Progenitor cell of endocrine pancreas (in vitro differentiated cells): ENCODE data around the gene BTD. TPM values are rescaled to one million over a fixed set of nuclear protein-coding genes. Genes with fewer than 3 reads are reported as not detected.

ENCODE experiments used
- DNase-seq: peaks from one replicate; pipeline ENCODE4 v3.0.0; 2021; ENCODE audit warnings: low spot score; ENCODE audit not compliant: unreplicated experiment
- H3K27ac Mint-ChIP-seq: 2 replicates; pipeline ENCODE4 v1.8.0; 2021; ENCODE audit warnings: mild to moderate bottlenecking, moderate library complexity, mixed read lengths
- H3K27me3 Mint-ChIP-seq: 2 replicates; pipeline ENCODE4 v1.8.0; 2021; ENCODE audit warnings: mixed read lengths
- H3K36me3 Mint-ChIP-seq: 2 replicates; pipeline ENCODE4 v1.8.0; 2022; ENCODE audit warnings: mixed read lengths; ENCODE audit not compliant: insufficient read depth
- H3K4me1 Mint-ChIP-seq: 2 replicates; pipeline ENCODE4 v1.8.0; 2021; ENCODE audit warnings: low read depth, mixed read lengths
- H3K4me3 Mint-ChIP-seq: 2 replicates; pipeline ENCODE4 v1.8.0; 2021; ENCODE audit warnings: low read depth, mild to moderate bottlenecking, moderate library complexity, mixed read lengths
- H3K9me3 Mint-ChIP-seq: 2 replicates; pipeline ENCODE4 v1.8.0; 2021; ENCODE audit warnings: low read depth, mixed read lengths
- total RNA-seq: library from RNA; stranded (reverse); gene quantifications from 2 replicates; pipeline ENCODE4 v1.2.1, GENCODE V29; 2021
- TF ChIP-seq, protein P1 (sequence below): fragments of 200-600 bp; sonication (generic); IDR thresholded peaks from one replicate; pipeline ENCODE4 v1.5.0; 2021; ENCODE audit warnings: antibody characterized with exemption, mild to moderate bottlenecking; ENCODE audit not compliant: unreplicated experiment

BTD gene
- total RNA-seq, 1 donor from 2014 or later = 26.9 TPM

DNA sequence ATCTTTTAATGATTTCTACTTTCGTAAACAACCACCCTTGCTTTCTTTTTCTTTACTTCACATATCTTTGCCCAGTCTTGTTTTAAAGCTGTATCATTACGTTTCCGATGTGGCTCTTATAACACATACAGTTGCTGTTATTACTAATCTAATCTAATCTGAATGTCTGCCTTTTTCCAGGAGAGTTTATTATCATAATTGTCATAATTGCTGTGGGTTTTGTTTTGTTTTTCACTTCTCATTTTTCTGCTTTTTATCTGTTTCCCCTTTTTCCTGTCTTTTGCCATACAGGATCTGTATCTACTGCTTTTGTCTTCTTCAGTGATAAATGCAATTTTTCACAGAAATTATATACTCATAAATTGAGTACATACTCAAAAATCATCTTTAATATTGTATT, 25.1 kb upstream of the BTD start:
- Mint-ChIP-seq H3K4me3 (no peak overlapping the region), H3K4me1 (peaks cover 19% of the 10 kb centered on the region), H3K36me3 (peaks cover 16% of the 10 kb centered on the region), H3K27me3 (no peaks in the 10 kb centered on the region), H3K9me3 (no peaks in the 10 kb centered on the region), H3K27ac (no peak overlapping the region)
- no peak for DNase-seq
- TF ChIP-seq, protein P1, sequence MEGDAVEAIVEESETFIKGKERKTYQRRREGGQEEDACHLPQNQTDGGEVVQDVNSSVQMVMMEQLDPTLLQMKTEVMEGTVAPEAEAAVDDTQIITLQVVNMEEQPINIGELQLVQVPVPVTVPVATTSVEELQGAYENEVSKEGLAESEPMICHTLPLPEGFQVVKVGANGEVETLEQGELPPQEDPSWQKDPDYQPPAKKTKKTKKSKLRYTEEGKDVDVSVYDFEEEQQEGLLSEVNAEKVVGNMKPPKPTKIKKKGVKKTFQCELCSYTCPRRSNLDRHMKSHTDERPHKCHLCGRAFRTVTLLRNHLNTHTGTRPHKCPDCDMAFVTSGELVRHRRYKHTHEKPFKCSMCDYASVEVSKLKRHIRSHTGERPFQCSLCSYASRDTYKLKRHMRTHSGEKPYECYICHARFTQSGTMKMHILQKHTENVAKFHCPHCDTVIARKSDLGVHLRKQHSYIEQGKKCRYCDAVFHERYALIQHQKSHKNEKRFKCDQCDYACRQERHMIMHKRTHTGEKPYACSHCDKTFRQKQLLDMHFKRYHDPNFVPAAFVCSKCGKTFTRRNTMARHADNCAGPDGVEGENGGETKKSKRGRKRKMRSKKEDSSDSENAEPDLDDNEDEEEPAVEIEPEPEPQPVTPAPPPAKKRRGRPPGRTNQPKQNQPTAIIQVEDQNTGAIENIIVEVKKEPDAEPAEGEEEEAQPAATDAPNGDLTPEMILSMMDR = no peak

DNA sequence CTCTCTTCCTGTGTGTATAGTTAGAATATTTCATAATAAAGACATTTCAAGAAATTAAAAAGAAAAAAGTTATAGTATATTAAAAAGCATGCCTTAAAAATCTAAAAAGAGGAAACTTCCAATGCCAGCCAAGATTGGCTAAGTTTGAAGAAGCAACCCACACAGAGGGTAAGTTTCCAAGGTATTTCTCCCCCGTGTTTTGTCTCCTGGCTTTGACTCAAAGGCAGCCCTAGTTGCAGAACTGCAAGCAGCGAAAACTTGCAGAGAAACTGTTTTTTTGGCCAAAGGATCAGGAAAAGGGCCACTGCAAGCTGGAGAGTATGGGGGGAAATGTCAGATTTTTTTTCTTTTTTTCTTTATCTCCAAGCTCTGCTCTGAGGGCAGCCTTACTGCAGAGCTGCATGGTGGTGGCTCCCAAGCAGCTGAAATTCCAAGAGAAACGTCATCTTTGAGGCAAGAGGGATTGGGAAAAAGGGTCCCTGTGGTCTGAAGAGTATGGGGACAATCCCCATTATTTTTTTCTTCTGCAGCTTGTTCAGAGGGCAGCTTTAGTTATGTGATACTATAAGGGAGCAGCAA, 23.2 kb upstream of the BTD start:
- TF ChIP-seq, protein P1 = no peak
- peaks cover 17% of the 10 kb centered on the region for H3K36me3 Mint-ChIP-seq
- H3K4me3 Mint-ChIP-seq = no peak overlapping the region
- H3K9me3 Mint-ChIP-seq = no peaks in the 10 kb centered on the region
- DNase-seq = no peak
- H3K27ac Mint-ChIP-seq = peak overlapping the region; percentile 43
- peaks cover 13% of the 10 kb centered on the region for H3K4me1 Mint-ChIP-seq
- no peaks in the 10 kb centered on the region for H3K27me3 Mint-ChIP-seq

- TF ChIP-seq, protein P1 = no peak
- no peak overlapping the region for H3K4me3 Mint-ChIP-seq
- no peaks in the 10 kb centered on the region for H3K9me3 Mint-ChIP-seq
- H3K4me1 Mint-ChIP-seq = peaks cover 13% of the 10 kb centered on the region
- H3K27ac Mint-ChIP-seq = no peak overlapping the region
- DNase-seq = no peak
- H3K27me3 Mint-ChIP-seq = no peaks in the 10 kb centered on the region
- peaks cover 17% of the 10 kb centered on the region for H3K36me3 Mint-ChIP-seq
Observed at GRCh38 chr3:15579051-15579450, 22.5 kb upstream of the BTD start.

GRCh38 chr3:15581471-15582394, 19.8 kb upstream of the BTD start:
- TF ChIP-seq, protein P1 = no peak
- Mint-ChIP-seq H3K4me1 (peaks cover 13% of the 10 kb centered on the region), H3K27me3 (no peaks in the 10 kb centered on the region), H3K9me3 (no peaks in the 10 kb centered on the region), H3K36me3 (peaks cover 22% of the 10 kb centered on the region), H3K27ac (no peak overlapping the region), H3K4me3 (no peak overlapping the region)
- DNase-seq = no peak

GRCh38 chr3:15585111-15585845, 16.3 kb upstream of the BTD start:
- TF ChIP-seq, protein P1 = no peak
- Mint-ChIP-seq H3K4me1 (no peaks in the 10 kb centered on the region), H3K9me3 (no peaks in the 10 kb centered on the region), H3K4me3 (no peak overlapping the region), H3K27ac (no peak overlapping the region), H3K27me3 (no peaks in the 10 kb centered on the region), H3K36me3 (peaks cover 24% of the 10 kb centered on the region)
- no peak for DNase-seq
